ENCODE results near the gene NELL2.

DNA sequence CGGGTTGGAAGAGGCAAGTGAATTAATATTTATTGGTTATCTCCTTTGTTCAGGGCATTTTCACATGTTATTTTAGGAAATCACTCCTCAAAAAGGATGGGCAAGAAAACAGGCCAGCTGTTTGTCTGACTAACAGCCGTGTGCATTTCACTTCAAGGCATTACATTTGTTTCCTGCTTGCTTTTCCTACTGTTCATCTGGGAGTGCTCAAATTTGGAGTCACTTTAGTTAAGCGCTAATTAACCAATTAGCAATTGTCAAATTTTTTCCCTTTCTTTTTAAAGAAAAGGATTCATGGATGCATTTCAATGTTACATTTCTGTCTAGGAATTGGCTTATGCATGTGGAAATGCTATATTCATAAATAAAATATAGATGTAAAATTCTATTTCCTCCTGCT lies 415.9 kb downstream of the NELL2 start:
- TF ChIP-seq POLR2A (IDR thresholded peaks at IDR 0.05) (no peak), POLR2AphosphoS5 (IDR thresholded peaks at IDR 0.05) (no peak)
- TF ChIP-seq, protein P1, sequence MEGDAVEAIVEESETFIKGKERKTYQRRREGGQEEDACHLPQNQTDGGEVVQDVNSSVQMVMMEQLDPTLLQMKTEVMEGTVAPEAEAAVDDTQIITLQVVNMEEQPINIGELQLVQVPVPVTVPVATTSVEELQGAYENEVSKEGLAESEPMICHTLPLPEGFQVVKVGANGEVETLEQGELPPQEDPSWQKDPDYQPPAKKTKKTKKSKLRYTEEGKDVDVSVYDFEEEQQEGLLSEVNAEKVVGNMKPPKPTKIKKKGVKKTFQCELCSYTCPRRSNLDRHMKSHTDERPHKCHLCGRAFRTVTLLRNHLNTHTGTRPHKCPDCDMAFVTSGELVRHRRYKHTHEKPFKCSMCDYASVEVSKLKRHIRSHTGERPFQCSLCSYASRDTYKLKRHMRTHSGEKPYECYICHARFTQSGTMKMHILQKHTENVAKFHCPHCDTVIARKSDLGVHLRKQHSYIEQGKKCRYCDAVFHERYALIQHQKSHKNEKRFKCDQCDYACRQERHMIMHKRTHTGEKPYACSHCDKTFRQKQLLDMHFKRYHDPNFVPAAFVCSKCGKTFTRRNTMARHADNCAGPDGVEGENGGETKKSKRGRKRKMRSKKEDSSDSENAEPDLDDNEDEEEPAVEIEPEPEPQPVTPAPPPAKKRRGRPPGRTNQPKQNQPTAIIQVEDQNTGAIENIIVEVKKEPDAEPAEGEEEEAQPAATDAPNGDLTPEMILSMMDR (IDR thresholded peaks at IDR 0.05): no peak
